Activated T-cell treated with anti-CD3 and anti-CD28 coated beads, Interleukin-2, amount 50 U/mL, for 24 hours (primary cell): Measurements from ENCODE around the gene GABARAPL1.

ENCODE experiments used
- DNase-seq: peaks from one replicate; pipeline ENCODE4 v3.0.0-alpha.2; 2020
- H3K27ac Mint-ChIP-seq: 2 replicates; pipeline ENCODE4 v1.8.0; 2020; ENCODE audit warnings: mild to moderate bottlenecking, mixed read lengths
- H3K27me3 Mint-ChIP-seq: 2 replicates; pipeline ENCODE4 v1.8.0; 2020; ENCODE audit warnings: mixed read lengths
- H3K36me3 Mint-ChIP-seq: 2 replicates; pipeline ENCODE4 v1.8.0; 2020; ENCODE audit warnings: low read depth, mixed read lengths
- H3K4me1 Mint-ChIP-seq: 2 replicates; pipeline ENCODE4 v1.8.0; 2020; ENCODE audit warnings: low read depth, mixed read lengths
- H3K4me3 Mint-ChIP-seq: 2 replicates; pipeline ENCODE4 v1.8.0; 2020; ENCODE audit warnings: mild to moderate bottlenecking, moderate library complexity, mixed read lengths
- H3K9me3 Mint-ChIP-seq: 2 replicates; pipeline ENCODE4 v1.8.0; 2020; ENCODE audit warnings: mixed read lengths

The GABARAPL1 gene

GRCh38 chr12:10272467-10272866 lies 59.8 kb downstream of the GABARAPL1 start:
- peaks cover 10% of the 10 kb centered on the region for H3K4me1 Mint-ChIP-seq
- H3K27me3 Mint-ChIP-seq, result peaks cover 6% of the 10 kb centered on the region
- H3K9me3 Mint-ChIP-seq, result peaks cover 4% of the 10 kb centered on the region
- DNase-seq, result no peak
- no peak overlapping the region for H3K4me3 Mint-ChIP-seq
- no peak overlapping the region for H3K27ac Mint-ChIP-seq
- H3K36me3 Mint-ChIP-seq, result no peaks in the 10 kb centered on the region
